GM21515 (cell line): ENCODE measurements around the gene BMERB1.

Experiments used
- ATAC-seq: cut with Tn5 transposase; IDR thresholded peaks from one replicate; pipeline ENCODE4 v1.9.1; 2021; ENCODE audit not compliant: unreplicated experiment

BMERB1 gene

DNA sequence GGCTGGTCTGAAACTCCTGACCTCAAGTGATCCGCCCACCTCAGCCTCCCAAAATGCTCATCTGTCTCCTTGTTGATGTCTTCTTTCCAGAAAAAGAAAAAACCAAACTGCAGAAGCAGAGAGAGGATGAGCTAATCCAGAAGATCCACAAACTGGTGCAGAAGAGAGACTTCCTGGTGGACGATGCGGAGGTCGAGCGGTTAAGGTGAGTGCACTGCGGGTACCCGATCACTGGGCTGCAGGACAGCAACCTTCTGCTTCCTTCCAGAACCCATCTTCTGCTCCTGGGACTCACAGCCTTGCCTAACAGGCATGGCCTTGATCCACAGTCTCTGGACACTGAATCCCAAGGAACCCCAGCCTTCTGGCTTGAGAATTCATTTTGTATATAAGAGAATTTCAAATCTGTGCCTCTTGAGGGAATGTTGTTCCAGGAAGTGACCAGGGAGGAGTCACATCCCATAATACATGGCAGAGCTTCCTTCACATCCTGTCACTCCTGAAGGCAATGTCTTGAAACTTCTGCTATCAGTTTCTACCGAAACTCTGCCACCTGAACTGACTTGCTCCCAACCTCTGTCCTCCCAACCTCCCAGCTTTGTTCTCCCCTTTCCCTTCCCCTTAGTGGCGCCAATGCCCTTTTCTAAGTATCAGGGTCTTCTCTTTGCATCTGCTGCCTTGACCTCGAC lies 146.9 kb downstream of the BMERB1 start:
- no peak for ATAC-seq

DNA sequence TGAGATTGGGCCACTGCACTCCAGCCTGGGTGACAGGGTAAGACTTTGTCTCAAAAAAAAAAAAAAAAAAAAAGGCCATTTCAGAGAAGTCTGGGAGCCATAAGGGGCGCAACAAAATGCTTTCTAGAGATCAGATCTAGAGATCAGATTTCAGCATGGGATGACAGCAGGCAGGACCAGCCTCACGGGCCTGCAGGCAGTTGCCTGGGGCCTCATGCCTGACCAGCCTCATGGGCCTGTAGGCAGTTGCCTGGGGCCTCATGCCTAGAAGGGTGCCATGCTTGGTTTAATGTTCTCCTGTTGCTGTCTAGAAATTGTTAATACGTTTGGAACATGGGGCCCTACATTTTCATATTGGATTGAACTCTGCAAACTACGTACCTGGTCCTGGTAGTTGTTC lies 149.1 kb downstream of the BMERB1 start:
- no peak for ATAC-seq

DNA sequence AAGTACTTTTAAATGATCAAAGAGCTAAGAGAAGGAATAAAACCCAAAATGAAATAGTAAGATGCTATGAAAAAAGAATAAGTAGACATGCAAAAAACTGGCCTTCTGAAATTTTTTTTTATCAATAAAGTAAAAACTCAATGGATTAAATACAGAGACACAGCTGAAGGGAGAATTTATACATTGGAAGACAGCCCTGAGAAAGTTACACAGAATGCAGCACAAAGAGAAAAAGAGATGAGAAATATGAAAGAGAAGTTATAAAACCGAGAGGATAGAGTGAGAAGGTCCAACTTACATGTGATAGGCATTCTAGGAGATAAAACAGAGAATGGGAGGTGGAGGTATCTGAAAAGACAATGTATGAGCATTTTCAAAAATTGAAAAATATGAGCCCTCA lies 151.6 kb downstream of the BMERB1 start:
- no peak for ATAC-seq

DNA sequence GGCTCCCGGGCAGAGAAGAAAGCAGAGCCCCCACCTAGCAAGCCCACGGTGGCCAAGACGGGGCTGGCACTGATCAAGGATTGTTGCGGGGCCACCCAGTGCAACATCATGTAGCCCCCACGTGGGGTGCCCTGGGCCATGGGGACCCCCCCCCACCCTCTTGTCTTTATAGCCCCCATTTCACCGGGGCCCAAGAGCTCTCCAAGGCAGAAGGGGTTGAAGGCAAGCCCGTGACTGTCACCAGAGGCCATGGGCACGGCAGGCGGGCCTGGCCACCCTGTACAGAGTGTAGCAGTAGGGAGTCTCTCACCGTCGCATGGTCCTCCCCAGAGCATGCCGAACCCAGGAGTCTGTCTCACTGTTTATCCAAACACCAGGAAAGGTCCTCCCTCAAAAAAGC lies 152.3 kb downstream of the BMERB1 start:
- no peak for ATAC-seq

DNA sequence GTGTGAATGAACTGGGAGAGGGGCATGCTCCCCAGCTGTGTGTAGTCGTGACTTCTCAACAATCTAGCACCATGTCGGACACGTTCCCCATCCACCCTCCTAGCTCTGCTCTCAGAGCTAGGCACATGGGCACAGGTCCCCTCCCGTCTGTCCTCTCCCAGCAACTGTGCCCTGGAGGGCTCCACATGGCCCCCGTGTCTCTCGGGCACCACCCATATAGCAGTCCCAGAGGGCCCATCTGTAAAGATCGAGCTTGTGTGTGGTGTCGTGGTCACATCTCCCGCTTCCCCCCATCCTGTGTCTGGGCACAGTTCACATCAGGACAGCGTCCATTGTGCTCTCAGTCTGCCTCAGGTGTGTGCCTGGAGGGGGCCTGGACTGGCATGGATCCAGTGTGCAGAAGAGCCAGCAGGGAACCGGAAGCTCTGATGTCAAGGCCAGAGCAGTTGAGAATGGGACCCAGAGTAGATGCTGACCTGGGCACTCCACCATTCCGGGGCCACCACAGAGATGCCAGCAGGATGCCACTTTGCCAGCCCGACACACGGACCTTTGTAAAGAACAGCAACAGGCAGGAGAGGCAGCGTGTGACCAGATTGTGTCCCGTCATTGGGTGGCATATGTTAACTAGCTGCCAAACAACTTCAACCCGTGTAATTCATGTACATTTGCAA lies 152.9 kb downstream of the BMERB1 start:
- ATAC-seq = no peak

DNA sequence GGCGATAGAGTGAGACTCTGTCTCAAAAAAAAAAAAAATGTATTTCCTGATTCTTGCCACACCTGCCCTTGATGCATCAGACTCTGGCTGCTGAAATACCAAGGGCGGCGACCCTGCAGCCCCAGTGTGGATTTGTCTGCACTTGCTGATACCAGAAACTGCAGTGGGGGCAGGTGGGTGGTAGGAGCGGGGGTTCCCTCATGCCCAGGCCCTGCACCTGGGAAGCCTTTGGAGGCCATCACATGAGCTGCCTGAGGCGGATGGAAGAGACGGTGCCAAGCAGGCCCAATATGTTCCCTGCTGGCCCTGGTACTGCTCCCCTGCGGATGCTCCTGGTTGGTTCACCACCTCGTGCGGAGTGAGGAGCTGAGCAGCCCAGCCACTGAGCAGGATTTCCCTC lies 157.9 kb downstream of the BMERB1 start:
- ATAC-seq = no peak

DNA sequence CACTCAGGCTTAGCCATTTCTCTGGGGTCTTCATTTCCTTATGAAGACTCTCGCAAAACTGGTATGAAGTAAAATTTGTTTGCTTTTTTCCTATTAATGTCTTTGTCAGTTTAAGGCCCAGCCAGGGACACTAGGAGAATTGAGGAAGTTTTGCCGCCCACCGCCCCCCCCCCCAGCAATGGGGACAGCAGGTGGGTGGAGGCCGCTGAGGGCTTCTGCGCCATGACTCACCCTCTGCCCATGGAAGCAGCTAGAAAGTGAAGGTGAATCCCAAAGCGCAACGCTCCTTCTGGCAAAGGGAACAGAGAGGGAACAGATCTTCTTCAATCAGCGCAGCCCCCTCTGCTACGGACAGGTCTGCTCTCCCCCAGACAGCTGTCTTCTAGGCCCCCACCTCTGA lies 158.8 kb downstream of the BMERB1 start:
- ATAC-seq = no peak

DNA sequence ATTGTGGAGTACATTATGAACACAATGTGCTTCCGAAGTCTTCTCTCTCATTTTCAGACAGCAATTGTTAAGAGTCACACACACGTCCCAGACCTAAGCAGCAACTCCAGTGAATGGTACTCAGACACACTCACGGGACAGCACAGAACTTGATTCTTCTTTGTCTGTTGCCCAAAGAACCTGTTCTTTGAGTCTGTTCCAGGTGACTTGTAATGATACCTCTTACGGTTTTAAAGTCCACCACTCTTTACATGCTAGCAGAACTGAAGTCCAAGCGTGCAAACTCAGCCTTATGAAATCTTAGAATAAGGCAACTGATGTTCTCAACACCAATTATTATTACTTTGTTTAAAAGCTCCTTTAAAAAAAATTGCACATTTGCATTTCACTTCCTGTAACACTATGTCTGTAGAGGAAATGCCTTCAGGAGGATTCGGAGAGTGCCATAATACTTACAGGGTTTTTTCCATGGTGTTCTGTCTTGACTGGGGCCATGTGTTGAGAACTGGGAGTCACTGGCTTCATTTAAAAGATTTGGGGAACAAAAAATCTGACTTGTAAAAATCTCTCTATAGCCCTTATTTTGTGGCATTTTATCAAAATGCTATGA lies 160.4 kb downstream of the BMERB1 start:
- no peak for ATAC-seq

DNA sequence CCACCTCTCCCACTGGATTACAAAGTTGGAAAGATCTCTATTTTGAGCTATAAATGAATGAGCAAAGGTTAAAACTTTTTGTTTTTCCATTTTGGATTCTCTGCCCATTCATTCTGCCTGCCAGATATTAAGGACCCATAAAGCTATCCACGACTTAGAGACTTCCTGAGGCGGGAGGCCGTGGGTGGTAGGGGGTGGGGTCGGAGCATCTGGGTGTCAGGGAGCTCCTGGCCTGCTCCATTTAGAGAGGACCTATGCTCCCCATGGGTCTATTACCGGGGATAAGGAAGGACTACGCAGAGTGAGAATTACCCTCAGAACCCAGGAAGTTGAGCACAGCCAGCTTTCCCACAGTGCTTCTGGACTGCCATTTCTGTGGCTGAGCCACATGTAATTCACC lies 162.7 kb downstream of the BMERB1 start:
- ATAC-seq = no peak

DNA sequence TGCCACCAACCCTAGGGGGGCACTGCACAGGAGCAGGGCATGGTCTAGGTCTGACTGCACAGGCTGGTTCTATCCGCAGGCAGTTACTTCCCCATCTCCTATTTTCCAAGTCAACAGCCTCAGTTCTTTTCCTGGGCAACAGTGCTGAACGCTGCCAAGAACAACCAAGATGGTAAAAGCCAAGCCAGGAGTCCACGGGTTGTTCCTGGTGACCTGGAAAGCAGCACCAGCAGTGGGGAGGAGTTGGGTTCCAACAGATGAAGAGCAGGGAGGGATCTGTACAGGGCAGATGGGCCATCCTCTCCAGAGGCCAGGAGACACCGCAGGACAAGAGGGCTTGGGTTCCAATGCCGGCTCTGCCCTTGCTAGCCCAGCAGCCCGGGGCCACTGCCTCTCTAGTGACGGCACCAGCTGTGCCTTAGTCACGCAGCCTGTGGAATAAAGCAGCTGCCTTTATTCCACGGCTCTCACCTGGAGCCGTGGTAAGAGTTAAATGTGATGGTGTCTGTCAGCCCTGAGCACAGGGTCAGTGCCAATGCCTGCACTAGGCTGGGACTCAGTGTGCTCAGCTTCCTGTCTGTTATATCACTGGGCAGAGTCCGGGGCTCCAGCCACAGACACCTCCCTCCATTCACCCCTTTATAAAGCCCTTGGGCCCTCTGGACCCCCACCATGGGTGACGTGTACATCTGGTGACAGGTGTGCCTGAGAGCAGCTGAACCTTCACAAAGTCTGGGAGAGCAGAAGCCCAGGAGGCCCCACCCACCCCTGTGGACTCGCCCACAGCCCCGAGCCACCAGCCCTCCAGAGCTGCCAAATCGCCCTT lies 163.6 kb downstream of the BMERB1 start:
- no peak for ATAC-seq

DNA sequence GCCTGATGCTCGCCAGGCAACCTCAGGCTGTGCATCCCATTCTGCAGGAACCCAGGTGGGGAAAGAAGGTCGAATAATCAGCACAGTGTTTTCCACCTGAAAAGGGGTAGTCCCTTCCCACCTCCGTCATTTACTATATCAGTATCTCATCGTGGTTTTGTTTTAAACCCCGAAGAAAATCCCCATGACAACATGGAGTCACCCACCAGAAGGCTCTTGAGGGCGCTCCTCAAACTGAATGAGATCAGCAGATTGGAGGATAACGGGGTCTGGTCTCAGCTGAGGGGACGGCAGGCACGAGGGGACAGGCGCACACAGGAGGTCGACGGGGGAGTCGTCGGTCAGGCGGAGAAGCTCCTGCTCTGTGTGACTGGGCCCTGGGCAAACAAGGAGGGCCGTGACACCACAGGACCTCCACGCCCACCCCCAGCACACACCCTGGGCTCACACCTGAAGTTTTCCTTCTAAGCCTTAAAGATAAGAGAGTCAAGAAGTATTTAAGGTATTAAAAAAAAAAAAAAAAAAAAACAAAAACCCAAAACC lies 164.3 kb downstream of the BMERB1 start:
- ATAC-seq = no peak

DNA sequence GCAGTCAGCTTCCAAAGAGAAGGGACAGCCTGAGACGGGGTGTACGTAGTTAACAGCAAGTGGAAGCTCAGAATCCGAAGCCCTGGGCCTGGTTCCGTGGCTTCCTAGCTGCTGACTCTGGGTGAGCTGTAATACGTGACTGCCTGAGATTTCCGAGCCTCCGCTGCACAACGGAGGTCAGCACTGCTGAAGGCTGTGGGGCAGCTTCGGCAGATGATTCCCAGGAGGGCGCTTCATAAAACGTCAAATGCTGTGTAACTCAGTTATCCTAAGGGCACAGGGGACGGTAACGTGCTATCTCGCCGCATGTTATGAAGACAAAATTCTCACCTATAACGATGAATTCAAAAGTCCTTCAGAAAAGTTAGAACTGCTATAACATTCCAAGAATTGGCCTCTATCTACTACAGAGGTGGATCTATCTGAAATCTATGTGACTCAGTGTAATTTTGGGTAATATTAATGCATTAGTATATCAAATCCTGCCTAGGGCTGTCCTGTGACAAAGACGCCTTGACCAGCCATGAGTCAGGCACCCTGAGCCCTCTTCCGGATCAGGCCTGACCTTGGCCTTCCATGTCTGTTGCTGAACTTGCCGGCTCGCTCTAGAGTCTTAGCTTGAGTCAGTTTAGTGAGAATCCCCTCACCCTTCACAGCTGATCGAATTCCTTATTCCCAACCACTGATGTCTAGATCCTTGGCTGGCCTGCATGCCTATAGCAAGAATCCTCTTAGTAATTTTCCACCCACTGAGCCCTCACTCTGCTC lies 165.1 kb downstream of the BMERB1 start:
- ATAC-seq = no peak

DNA sequence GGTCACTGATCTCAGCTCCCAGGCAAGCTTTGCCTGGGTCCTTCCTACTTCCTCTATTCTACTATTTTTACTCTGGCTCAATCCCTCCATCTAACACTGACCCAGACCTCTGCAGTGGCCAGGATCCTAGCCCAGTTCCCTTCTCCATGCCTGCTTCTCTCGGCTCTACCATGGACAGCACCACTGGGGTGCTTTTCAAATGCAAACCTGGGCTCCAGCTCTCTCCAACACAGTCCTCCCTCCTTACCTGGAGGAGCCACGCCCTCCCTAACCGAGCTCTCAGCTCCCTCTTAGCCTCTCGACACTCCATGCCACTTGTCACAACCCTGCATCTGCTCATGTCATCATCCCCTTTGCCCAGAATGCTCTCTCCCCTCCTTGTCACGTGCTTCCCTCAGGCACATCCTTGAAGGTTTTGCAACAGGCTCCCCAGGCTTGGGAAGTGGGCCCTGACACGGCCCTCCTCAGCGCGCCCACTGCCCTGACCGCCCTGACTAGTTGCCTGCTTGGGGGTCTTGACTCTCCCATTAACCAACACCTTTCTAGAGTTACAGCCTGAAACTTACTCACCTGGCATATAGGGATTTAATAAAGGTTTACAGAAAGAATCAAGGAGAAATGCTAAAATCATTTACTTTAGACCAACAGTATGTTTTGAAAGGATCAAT lies 167.0 kb downstream of the BMERB1 start:
- ATAC-seq = no peak

DNA sequence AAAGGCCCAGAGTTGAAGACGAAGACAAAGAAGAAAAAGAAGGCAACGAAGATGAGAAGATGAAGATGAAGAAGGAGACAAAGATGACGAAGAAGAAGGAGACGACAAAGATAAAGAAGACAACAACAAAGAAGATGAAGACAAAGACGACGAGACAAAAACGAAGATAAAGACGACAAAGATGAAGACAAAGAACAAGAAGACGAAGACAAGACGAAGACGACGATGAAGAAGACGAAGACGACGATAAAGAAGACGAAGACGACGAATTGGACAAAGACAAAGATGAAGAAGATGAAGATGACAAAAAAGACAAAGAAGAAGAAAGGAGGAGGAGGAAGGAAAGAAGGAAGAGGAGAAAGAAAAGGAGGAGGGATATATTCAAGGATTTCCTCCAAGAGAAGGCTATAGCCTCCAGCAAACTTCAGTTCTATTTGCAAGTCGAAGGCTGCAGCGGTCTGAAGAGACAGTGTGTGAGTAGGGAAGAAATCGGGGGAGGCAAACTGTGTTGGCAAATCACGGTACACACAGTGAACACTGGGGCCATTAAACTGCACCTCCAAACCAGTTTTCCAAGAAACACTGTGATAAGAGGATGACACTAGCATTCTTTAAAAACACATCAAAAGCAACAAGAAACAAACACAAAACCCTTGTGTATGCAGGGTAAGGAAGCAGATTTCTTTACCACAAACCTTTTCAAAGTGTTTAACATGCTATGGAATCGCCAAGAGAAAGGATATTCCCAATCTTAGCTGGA lies 168.1 kb downstream of the BMERB1 start:
- ATAC-seq = no peak

DNA sequence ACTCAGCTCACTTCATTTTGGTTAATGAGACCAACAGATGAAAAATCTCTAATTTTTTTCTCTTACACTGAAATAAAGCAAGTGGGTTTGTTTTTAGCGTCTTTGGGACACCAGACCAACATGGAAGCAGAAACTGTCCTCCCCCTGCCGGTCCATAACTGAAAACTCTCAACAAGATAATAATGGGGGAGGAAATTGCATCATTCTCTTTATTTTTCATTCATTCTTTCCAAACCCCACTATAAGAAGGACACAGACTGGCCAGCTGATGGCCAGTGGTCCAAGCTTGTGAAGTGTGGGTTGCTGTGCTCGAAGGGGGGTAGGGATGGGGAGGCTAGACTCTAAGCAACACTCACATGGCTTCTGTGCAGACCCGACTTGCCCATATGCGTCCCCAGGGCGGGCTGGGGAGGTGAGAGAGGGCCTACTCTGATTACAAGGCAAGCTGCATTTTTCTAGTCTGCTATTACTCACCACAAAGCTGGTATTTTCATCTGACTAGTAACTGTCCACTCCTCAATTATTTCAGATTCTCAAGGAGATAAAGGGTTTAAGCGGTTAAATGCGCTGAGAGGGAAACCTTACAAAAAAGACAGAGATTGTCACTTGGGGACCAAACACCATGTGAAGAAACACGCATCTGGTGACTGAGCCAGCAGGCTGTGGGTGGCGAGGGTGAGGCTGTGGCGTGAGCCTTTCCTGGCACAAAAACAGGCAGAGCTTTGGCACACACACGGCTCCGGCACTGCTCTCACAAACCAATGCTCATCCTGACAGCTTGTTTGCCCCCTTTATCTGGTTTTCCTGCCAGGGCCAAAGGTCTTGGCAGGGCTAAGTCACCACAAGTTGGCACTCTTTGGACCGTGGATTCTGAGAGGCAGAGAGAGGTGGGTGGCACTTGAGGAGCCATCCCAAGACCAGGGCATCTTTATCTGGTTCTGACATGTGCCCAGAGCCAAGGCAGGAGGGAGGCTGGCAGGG lies 170.4 kb downstream of the BMERB1 start:
- no peak for ATAC-seq

DNA sequence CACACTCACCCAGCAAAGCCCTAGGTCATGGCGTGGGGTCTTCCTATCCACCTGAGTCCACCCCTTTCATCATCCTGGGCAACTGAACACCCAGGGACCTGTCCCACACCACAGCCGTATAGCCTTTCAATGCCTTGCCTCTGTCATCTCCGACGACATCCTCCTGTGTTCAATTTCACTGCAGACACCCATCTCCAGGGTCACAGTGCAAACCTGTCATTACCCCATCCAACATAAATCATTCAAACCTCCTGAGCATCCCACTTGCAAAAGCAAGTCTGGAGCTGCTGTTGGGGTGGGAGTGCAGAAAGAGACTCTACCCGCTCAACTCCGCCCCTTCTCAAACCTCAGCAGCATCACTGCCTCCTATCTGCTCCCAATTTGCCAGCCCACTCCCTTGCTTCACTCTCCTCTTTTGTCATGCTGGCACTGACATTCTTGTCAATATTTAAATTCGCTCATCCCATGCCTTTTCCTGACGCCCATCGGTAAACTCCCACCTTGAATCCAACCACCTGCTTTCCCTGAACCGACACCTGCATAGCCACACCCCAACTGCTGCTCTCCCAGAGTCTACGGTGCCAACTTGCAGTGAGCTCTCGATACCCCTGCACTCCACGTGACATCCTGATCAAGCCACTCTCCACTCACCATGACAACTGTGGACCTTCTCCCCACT lies 171.6 kb downstream of the BMERB1 start:
- ATAC-seq = no peak

DNA sequence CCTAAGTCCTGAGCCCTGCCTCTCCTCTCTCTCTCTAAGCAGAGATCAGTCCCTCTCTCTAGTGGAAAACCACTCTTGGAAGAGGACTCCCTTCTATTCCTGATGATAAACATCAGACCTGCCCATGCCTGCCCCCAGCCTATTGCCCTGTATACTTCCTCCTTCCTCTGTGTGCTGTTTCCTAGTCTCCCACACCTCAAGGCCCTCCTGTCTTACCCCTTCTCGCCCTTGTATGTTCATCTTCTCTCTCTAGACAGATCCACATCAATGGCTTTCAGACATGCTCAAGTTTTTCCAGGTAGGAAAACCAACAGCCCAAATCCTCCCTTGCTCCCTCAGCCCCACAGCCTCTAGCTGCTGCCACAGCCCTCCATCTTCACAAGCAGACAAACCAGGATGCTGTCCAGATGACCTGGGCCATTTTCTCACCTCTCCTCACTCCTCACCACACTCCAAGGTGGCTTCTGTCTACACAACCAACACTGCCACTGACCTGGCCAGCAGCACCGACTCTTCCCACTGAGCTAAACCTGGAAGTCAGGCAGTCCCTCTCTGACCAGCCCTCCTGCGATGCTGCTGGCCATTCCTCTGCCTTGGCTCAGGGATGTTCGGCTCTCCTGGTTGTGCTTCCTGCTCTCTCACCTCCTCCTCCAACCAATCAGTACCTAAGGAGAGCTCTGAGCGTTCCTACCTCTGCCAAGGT lies 172.3 kb downstream of the BMERB1 start:
- ATAC-seq = no peak
